Measurements from ENCODE around the gene BRCA1. TPM values are rescaled to one million over a fixed set of nuclear protein-coding genes. Genes with fewer than 3 reads are reported as not detected.
"Not testable (repeated sequence)": the region's sequence is repeated elsewhere in the genome, so short reads cannot be mapped to it uniquely, and the experiment has no call there.

BRCA1 gene
- total RNA-seq, 2 experiments from 2014 or later, result 84.3 to 102 TPM

- H3K9me3 Mint-ChIP-seq (ENCODE audit: low read depth), result no peaks in the 10 kb centered on the region
- ATAC-seq (no peak), DNase-seq (no peak)
- no peaks in the 10 kb centered on the region for H3K4me1 Mint-ChIP-seq
- no peak overlapping the region for H3K27ac Mint-ChIP-seq
- H3K27me3 Mint-ChIP-seq, result no peaks in the 10 kb centered on the region
- H3K4me3 Mint-ChIP-seq, result no peak overlapping the region
- CTCF ChIA-PET, result no interaction called here
- H3K36me3 Mint-ChIP-seq, result peaks cover 36% of the 10 kb centered on the region
Measured at GRCh38 chr17:43074869-43075268, 50.3 kb downstream of the BRCA1 start.

GRCh38 chr17:43070872-43071271 is 54.3 kb downstream of the BRCA1 start:
- H3K9me3 Mint-ChIP-seq (ENCODE audit: low read depth), result no peaks in the 10 kb centered on the region
- peaks cover 43% of the 10 kb centered on the region for H3K36me3 Mint-ChIP-seq
- H3K4me1 Mint-ChIP-seq, result no peaks in the 10 kb centered on the region
- CTCF ChIA-PET, result no interaction called here
- ATAC-seq (no peak), DNase-seq (no peak)
- no peak overlapping the region for H3K4me3 Mint-ChIP-seq
- H3K27me3 Mint-ChIP-seq, result no peaks in the 10 kb centered on the region
- no peak overlapping the region for H3K27ac Mint-ChIP-seq

DNA sequence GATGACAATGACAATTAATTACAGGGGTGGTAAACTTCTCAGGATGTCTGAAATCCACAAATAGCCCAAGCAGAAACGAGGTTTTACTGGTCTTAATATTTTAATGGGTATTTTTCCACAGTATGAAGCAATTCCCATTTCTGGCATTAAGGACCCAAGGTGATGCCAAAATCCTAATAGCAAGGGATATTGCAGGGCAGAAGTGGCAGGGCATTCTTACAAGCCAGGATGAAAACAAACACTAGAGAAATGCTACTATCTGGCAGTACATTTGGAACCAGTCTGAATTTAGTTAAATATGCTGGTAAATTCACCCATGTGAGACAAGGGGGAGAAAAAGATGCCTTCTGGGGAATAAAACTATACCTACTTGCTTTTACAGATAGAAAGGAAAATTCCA is 54.9 kb downstream of the BRCA1 start:
- no peaks in the 10 kb centered on the region for H3K27me3 Mint-ChIP-seq
- no peak overlapping the region for H3K4me3 Mint-ChIP-seq
- no peak overlapping the region for H3K27ac Mint-ChIP-seq
- no peaks in the 10 kb centered on the region for H3K4me1 Mint-ChIP-seq
- DNase-seq (no peak), ATAC-seq (no peak)
- CTCF ChIA-PET, result no interaction called here
- peaks cover 48% of the 10 kb centered on the region for H3K36me3 Mint-ChIP-seq
- H3K9me3 Mint-ChIP-seq (ENCODE audit: low read depth), result no peaks in the 10 kb centered on the region

- CTCF ChIA-PET, result interaction anchor here (1.8 kb wide), 1 partner anchor 45 kb away, joined by 3 read pairs; no protein-coding TSS in a partner anchor
- Mint-ChIP-seq H3K27ac (no peak overlapping the region), H3K4me3 (no peak overlapping the region), H3K36me3 (peaks cover 45% of the 10 kb centered on the region), H3K4me1 (no peaks in the 10 kb centered on the region), H3K9me3 (ENCODE audit: low read depth) (no peaks in the 10 kb centered on the region), H3K27me3 (no peaks in the 10 kb centered on the region)
- no peak for ATAC-seq
- DNase-seq, result no peak
Measured at GRCh38 chr17:43069368-43069898, 55.7 kb downstream of the BRCA1 start.

GRCh38 chr17:43068570-43069367 is 56.4 kb downstream of the BRCA1 start:
- Mint-ChIP-seq H3K27ac (no peak overlapping the region), H3K27me3 (no peaks in the 10 kb centered on the region)

GRCh38 chr17:43062984-43063638 is 62.1 kb downstream of the BRCA1 start:
- H3K27me3 Mint-ChIP-seq, result no peaks in the 10 kb centered on the region
- H3K4me1 Mint-ChIP-seq, result no peaks in the 10 kb centered on the region
- H3K9me3 Mint-ChIP-seq (ENCODE audit: low read depth), result no peaks in the 10 kb centered on the region
- H3K36me3 Mint-ChIP-seq, result peaks cover 38% of the 10 kb centered on the region
- DNase-seq (no peak), ATAC-seq (no peak)
- CTCF ChIA-PET, result no interaction called here
- no peak overlapping the region for H3K4me3 Mint-ChIP-seq
- H3K27ac Mint-ChIP-seq, result no peak overlapping the region

More at GRCh38 chr17:43068570-43069367, 56.4 kb downstream of the BRCA1 start:
- Mint-ChIP-seq H3K36me3 (peaks cover 41% of the 10 kb centered on the region), H3K9me3 (ENCODE audit: low read depth) (no peaks in the 10 kb centered on the region), H3K4me1 (no peaks in the 10 kb centered on the region), H3K4me3 (no peak overlapping the region)
- ATAC-seq, result no peak
- CTCF ChIA-PET, result interaction anchor here (0.7 to 1.8 kb wide), 3 partner anchors 14 to 45 kb away, joined by 3 read pairs; no protein-coding TSS in a partner anchor
- no peak for DNase-seq

DNA sequence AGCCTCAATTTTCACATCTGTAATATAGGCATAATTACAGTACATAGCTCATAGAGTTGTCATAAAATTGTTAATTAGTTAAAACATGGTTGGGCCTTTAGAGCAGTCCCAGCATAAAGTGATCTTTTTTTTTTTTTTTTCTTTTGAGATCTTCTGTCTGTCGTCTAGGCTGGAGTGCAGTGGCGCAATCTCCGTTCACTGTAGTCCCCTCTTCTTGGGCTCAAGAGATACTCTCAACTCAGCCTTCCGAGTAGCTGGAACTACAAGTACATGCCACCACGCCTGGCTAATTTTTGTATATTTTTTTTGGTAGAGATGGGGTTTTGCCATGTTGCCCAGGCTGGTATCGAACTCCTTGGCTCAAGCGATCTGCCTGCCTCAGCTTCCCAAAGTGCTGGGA is 69.1 kb downstream of the BRCA1 start:
- H3K27ac Mint-ChIP-seq, result no peak overlapping the region
- no peak overlapping the region for H3K4me3 Mint-ChIP-seq
- no peak for ATAC-seq
- CTCF ChIA-PET, result interaction anchor here (1.6 kb wide), 1 partner anchor 32 kb away, joined by 4 read pairs; no protein-coding TSS in a partner anchor
- peaks cover 44% of the 10 kb centered on the region for H3K36me3 Mint-ChIP-seq
- no peaks in the 10 kb centered on the region for H3K9me3 Mint-ChIP-seq (ENCODE audit: low read depth)
- DNase-seq, result no peak
- H3K27me3 Mint-ChIP-seq, result no peaks in the 10 kb centered on the region
- H3K4me1 Mint-ChIP-seq, result no peaks in the 10 kb centered on the region

DNA sequence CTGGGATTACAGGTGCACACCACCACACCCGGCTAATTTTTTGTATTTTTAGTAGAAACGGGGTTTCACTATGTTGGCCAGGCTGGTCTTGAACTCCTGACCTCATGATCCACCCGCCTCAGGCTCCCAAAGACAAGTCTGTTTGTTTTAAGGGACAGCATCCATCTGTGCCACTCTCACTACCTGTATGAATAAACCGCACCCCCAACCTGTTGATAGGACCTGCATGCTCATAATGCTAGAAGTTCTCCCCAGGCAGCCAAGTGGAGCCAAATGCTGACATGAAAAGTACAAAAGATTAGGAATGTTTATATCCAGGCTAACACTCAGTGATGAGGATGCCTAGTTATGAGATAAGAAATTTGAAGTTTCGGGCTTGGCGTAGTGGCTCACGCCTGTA is 72.2 kb downstream of the BRCA1 start:
- CTCF ChIA-PET, result interaction anchor here (1.0 kb wide), 1 partner anchor 8 kb away, joined by 3 read pairs; no protein-coding TSS in a partner anchor
- not testable (repeated sequence) for DNase-seq; H3K27me3 Mint-ChIP-seq; H3K4me1 Mint-ChIP-seq; H3K4me3 Mint-ChIP-seq; ATAC-seq; H3K9me3 Mint-ChIP-seq (ENCODE audit: low read depth); H3K27ac Mint-ChIP-seq
- peaks cover 48% of the 10 kb centered on the region for H3K36me3 Mint-ChIP-seq

DNA sequence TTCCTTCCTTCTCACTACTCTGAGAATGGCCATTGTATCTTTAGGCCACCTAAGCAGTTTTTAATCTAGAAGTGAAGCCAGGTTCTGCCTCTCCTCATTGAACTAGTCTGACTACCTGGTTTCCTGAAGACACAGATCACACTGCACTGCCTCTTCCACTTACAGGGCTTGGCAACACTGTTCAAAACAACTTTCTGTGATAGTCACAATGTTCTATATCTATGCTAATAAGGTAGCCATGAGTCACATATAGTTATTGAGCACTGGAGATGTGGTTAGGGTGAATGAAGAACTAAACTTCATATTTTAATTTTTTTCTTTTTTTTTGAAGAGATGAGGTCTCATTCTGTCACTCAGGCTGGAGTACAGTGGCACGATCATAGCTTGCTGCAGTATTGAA is 73.2 kb downstream of the BRCA1 start:
- H3K9me3 Mint-ChIP-seq (ENCODE audit: low read depth), result no peaks in the 10 kb centered on the region
- CTCF ChIA-PET, result no interaction called here
- DNase-seq (no peak), ATAC-seq (no peak)
- no peaks in the 10 kb centered on the region for H3K4me1 Mint-ChIP-seq
- no peak overlapping the region for H3K4me3 Mint-ChIP-seq
- H3K27ac Mint-ChIP-seq, result no peak overlapping the region
- H3K36me3 Mint-ChIP-seq, result peaks cover 51% of the 10 kb centered on the region
- H3K27me3 Mint-ChIP-seq, result no peaks in the 10 kb centered on the region

GRCh38 chr17:43044024-43044423 is 81.1 kb downstream of the BRCA1 start:
- H3K36me3 Mint-ChIP-seq, result peaks cover 21% of the 10 kb centered on the region
- no peak for DNase-seq
- no peak overlapping the region for H3K4me3 Mint-ChIP-seq
- no peaks in the 10 kb centered on the region for H3K4me1 Mint-ChIP-seq
- no peak overlapping the region for H3K27ac Mint-ChIP-seq
- CTCF ChIA-PET, result interaction anchor here (0.8 to 1.5 kb wide), 2 partner anchors 10 to 47 kb away, joined by 3 read pairs; no protein-coding TSS in a partner anchor
- no peak for ATAC-seq
- no peaks in the 10 kb centered on the region for H3K9me3 Mint-ChIP-seq (ENCODE audit: low read depth)
- no peaks in the 10 kb centered on the region for H3K27me3 Mint-ChIP-seq

DNA sequence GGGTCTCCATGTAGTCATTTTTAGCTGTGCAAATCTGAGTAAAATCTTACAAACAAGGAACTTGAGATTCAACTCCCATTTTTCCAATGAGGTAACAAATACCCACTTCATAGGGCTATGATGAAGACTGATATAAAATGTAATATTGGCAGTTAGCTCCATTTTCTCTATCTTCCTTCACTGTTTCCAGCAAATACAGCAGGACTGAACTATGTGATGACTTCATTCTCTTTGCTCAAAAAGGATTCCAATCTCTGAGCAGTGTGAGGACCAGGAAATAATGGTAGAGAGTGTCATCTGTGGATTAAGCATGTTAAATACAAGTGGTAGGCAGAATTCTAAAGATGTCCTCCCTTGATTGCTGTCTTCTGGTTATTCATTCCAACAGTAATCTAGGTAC is 81.9 kb downstream of the BRCA1 start:
- CTCF ChIA-PET, result no interaction called here
- Mint-ChIP-seq H3K27ac (no peak overlapping the region), H3K4me3 (no peak overlapping the region), H3K4me1 (no peaks in the 10 kb centered on the region), H3K27me3 (no peaks in the 10 kb centered on the region), H3K9me3 (ENCODE audit: low read depth) (no peaks in the 10 kb centered on the region), H3K36me3 (peaks cover 15% of the 10 kb centered on the region)
- DNase-seq (no peak), ATAC-seq (no peak)

GRCh38 chr17:43042025-43042628 is 83.0 kb downstream of the BRCA1 start:
- peaks cover 12% of the 10 kb centered on the region for H3K36me3 Mint-ChIP-seq
- no peaks in the 10 kb centered on the region for H3K27me3 Mint-ChIP-seq
- DNase-seq (no peak), ATAC-seq (no peak)
- no peaks in the 10 kb centered on the region for H3K4me1 Mint-ChIP-seq
- no peak overlapping the region for H3K27ac Mint-ChIP-seq
- H3K9me3 Mint-ChIP-seq (ENCODE audit: low read depth), result no peaks in the 10 kb centered on the region
- CTCF ChIA-PET, result no interaction called here
- no peak overlapping the region for H3K4me3 Mint-ChIP-seq

DNA sequence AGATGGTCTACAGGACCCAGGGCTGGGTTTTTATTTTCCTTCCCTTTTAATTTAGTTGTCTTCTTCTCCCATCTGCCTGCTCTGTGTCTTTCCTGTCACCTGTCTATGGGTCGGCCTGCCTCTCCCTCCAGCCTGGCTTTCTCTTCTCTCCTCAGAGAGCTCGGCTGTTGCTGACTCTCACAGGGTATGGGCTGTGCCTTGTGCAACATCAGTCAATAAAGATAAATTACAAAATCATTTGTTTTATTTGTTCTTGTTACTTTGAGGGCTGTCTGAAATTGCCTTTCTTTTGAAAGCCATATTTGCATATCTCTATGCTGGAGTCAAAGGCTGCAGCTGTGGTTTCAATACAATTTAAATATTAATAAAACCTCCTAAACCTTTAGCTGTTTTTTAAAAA is 84.5 kb downstream of the BRCA1 start:
- no peaks in the 10 kb centered on the region for H3K9me3 Mint-ChIP-seq (ENCODE audit: low read depth)
- H3K4me3 Mint-ChIP-seq, result no peak overlapping the region
- CTCF ChIA-PET, result no interaction called here
- no peak for DNase-seq
- no peak overlapping the region for H3K27ac Mint-ChIP-seq
- ATAC-seq, result no peak
- peaks cover 10% of the 10 kb centered on the region for H3K36me3 Mint-ChIP-seq
- no peaks in the 10 kb centered on the region for H3K4me1 Mint-ChIP-seq
- H3K27me3 Mint-ChIP-seq, result no peaks in the 10 kb centered on the region

Measured in activated CD8-positive, alpha-beta memory T cell treated with anti-CD3 and anti-CD28 coated beads, Interleukin-2, amount 10 ng/mL, durations not matched to agents 7 days and 5 days (primary cell).